ENCODE measurements around the gene SOX5. TPM values are rescaled to one million over a fixed set of nuclear protein-coding genes. Genes with fewer than 3 reads are reported as not detected.

Gene SOX5
- 6.7 and 7.5 TPM in 2 replicates for polyA plus RNA-seq (2011; rRNA removed)
- polyA minus RNA-seq (2011; rRNA and poly(A)+ RNA removed): 55.9 and 66.1 TPM in 2 replicates

GRCh38 chr12:23949348-23950209 lies at the start of gene SOX5:
SOX5 (minus strand) TSS chr12:23949670; CDS start chr12:23949601, 69 bp downstream.
- POLR2A ChIA-PET: no interaction called here
- no peak within 1 kb of the TSS for H3K27ac ChIP-seq (ENCODE audit: low read depth, low read length)
- peak; percentile 33 for DNase-seq (ENCODE audit: low read depth, low spot score)
- H3K27me3 ChIP-seq (ENCODE audit: control insufficient read depth, insufficient read depth, low read length): no peaks in the 10 kb centered on the region
- H3K4me3 ChIP-seq (ENCODE audit: low read depth, low read length): peak within 1 kb of the TSS; percentile 60
- CTCF ChIA-PET: interaction anchor here (0.6 to 1.3 kb wide), 2 partner anchors 9 to 36 kb away, joined by 3 read pairs; no protein-coding TSS in a partner anchor
- H3K9me3 ChIP-seq (ENCODE audit: control insufficient read depth, insufficient read depth, low read length): no peaks in the 10 kb centered on the region
- no peak for TF ChIP-seq CTCF (IDR thresholded peaks at IDR 0.05; ENCODE audit: low read depth, low read length)

GRCh38 chr12:23987046-23987445 lies 37.6 kb upstream of the SOX5 start:
- DNase-seq (ENCODE audit: low read depth, low spot score): no peak
- CTCF ChIA-PET: no interaction called here
- H3K27me3 ChIP-seq (ENCODE audit: control insufficient read depth, insufficient read depth, low read length): no peaks in the 10 kb centered on the region

GRCh38 chr12:23980826-23981225 lies 31.4 kb upstream of the SOX5 start:
- Histone ChIP-seq H3K27ac (ENCODE audit: low read depth, low read length) (no peak overlapping the region), H3K27me3 (ENCODE audit: control insufficient read depth, insufficient read depth, low read length) (no peaks in the 10 kb centered on the region), H3K9me3 (ENCODE audit: control insufficient read depth, insufficient read depth, low read length) (no peaks in the 10 kb centered on the region), H3K4me3 (ENCODE audit: low read depth, low read length) (no peak overlapping the region)
- POLR2A ChIA-PET: no interaction called here
- no peak for DNase-seq (ENCODE audit: low read depth, low spot score)
- no peak for TF ChIP-seq CTCF (IDR thresholded peaks at IDR 0.05; ENCODE audit: low read depth, low read length)
- CTCF ChIA-PET: no interaction called here

More at GRCh38 chr12:23987046-23987445, 37.6 kb upstream of the SOX5 start:
- TF ChIP-seq CTCF (IDR thresholded peaks at IDR 0.05; ENCODE audit: low read depth, low read length): no peak
- H3K4me3 ChIP-seq (ENCODE audit: low read depth, low read length): no peak overlapping the region
- no peak overlapping the region for H3K27ac ChIP-seq (ENCODE audit: low read depth, low read length)
- POLR2A ChIA-PET: no interaction called here
- no peaks in the 10 kb centered on the region for H3K9me3 ChIP-seq (ENCODE audit: control insufficient read depth, insufficient read depth, low read length)

- CTCF ChIA-PET: no interaction called here
- Histone ChIP-seq H3K4me3 (ENCODE audit: low read depth, low read length) (no peak overlapping the region), H3K27ac (ENCODE audit: low read depth, low read length) (no peak overlapping the region), H3K9me3 (ENCODE audit: control insufficient read depth, insufficient read depth, low read length) (no peaks in the 10 kb centered on the region), H3K27me3 (ENCODE audit: control insufficient read depth, insufficient read depth, low read length) (no peaks in the 10 kb centered on the region)
- TF ChIP-seq CTCF (IDR thresholded peaks at IDR 0.05; ENCODE audit: low read depth, low read length): no peak
- POLR2A ChIA-PET: no interaction called here
- no peak for DNase-seq (ENCODE audit: low read depth, low spot score)
Observed at GRCh38 chr12:23964812-23965211, 15.3 kb upstream of the SOX5 start.

- DNase-seq (ENCODE audit: low read depth, low spot score): no peak
- Histone ChIP-seq H3K9me3 (ENCODE audit: control insufficient read depth, insufficient read depth, low read length) (no peaks in the 10 kb centered on the region), H3K4me3 (ENCODE audit: low read depth, low read length) (no peak overlapping the region), H3K27ac (ENCODE audit: low read depth, low read length) (no peak overlapping the region), H3K27me3 (ENCODE audit: control insufficient read depth, insufficient read depth, low read length) (no peaks in the 10 kb centered on the region)
- ChIA-PET CTCF (interaction anchor here (1.7 kb wide), 1 partner anchor 818 kb away, joined by 8 read pairs; no protein-coding TSS in a partner anchor), POLR2A (no interaction called here)
- no peak for TF ChIP-seq CTCF (IDR thresholded peaks at IDR 0.05; ENCODE audit: low read depth, low read length)
Observed at GRCh38 chr12:23959826-23960225, 10.4 kb upstream of the SOX5 start.

All from AG04450 (cell line).